DOHH2 (cell line): ENCODE results near the gene MYBPC2.

Source experiments
- EZH2phosphoT487 ChIP-seq: fragments of 200-600 bp; sonication (generic); IDR thresholded peaks from 2 replicates; pipeline ENCODE4 v1.6.1; 2017; ENCODE audit warnings: borderline replicate concordance, mild to moderate bottlenecking, antibody characterized with exemption, low read length, moderate library complexity, mixed read lengths
- TF ChIP-seq, protein P1 (sequence below): fragments of 200-600 bp; sonication (generic); IDR thresholded peaks from one replicate; pipeline ENCODE4 v1.5.1; 2014; ENCODE audit warnings: antibody characterized with exemption, mild to moderate bottlenecking, low read depth, low read length; ENCODE audit not compliant: poor library complexity, severe bottlenecking

DNA sequence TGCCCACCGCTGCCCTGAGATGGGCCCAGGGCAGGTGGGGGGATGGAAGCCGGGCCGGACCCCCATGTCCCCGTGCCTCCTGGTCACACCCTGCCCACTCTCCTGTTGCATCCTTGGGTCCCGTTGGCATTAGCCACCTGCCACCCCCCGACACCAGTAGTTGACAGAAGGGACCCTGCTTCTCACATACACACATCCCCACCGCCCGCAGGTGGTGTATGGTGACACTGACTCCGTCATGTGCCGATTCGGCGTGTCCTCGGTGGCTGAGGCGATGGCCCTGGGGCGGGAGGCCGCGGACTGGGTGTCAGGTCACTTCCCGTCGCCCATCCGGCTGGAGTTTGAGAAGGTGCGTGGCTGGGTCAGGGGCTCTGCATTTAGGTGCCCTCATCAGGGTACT, 19.2 kb upstream of the MYBPC2 start:
- no peak for TF ChIP-seq EZH2phosphoT487
- TF ChIP-seq, protein P1, sequence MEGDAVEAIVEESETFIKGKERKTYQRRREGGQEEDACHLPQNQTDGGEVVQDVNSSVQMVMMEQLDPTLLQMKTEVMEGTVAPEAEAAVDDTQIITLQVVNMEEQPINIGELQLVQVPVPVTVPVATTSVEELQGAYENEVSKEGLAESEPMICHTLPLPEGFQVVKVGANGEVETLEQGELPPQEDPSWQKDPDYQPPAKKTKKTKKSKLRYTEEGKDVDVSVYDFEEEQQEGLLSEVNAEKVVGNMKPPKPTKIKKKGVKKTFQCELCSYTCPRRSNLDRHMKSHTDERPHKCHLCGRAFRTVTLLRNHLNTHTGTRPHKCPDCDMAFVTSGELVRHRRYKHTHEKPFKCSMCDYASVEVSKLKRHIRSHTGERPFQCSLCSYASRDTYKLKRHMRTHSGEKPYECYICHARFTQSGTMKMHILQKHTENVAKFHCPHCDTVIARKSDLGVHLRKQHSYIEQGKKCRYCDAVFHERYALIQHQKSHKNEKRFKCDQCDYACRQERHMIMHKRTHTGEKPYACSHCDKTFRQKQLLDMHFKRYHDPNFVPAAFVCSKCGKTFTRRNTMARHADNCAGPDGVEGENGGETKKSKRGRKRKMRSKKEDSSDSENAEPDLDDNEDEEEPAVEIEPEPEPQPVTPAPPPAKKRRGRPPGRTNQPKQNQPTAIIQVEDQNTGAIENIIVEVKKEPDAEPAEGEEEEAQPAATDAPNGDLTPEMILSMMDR, result no peak
